Measurements from ENCODE around the gene SPO11. TPM values are rescaled to one million over a fixed set of nuclear protein-coding genes. Genes with fewer than 3 reads are reported as not detected.

SPO11 gene
- total and polyA plus RNA-seq, 7 donors: not detected

DNA sequence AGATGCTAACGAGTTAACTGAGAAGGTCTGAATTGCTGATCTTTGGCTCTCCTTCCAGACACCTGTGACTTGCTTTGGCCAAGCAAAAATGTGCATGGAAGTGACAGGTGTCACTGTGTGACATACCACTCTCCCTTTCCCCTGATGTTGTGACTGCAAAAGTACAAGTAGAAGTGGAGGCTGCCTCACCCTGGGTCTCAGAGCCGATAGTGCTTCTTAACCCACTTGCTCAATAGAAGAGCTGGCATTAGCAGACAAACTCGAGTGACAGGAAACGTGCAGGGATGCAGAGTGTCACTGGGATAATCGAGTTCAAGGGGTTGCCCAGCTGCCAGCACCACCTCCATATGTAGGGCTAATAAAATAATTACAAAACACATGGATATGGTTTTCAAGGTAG, 16.4 kb upstream of the SPO11 start:
- intact Hi-C loops (cut with DNase I): no loop called here
- Histone ChIP-seq H3K9me3 (no peaks in the 10 kb centered on the region), H3K4me3 (no peak overlapping the region), H3K4me1 (no peaks in the 10 kb centered on the region), H3K27ac (no peak overlapping the region), H3K27me3 (ENCODE audit: insufficient read depth in 3 of 3, low read length in 2 of 3) (peaks cover 0 to 18% (median 0%) of the 10 kb centered on the region in 3 donors), H3K36me3 (ENCODE audit: insufficient read depth in 1 of 2, low read depth in 1 of 2) (no peaks in the 10 kb centered on the region)
- 30 to 47% (median 30%) methylated on average over 5 of the region's 5 CpGs for WGBS, 3 donors
- ATAC-seq (no peak), DNase-seq (no peak)
- no peak for TF ChIP-seq CTCF (IDR thresholded peaks at IDR 0.05)

DNA sequence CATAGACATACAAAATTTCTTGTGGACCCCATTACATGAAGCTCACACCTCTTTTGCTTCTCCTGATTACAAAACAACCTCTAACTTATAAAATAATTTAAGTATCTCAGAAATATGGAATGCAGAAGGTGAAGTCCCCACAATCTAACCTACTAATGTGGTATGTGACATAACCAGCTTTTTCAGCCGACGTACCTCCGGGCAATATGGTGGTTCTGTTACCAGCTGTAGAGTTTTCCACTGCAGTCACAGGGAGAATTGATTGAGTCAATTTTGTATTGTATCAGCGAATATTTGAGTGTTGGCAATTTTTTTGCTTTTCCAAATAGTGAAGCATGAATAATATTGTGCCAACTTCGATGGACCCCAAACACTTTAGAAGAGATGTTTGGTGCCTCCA, 15.7 kb upstream of the SPO11 start:
- ATAC-seq (no peak), DNase-seq (no peak)
- no peaks in the 10 kb centered on the region for H3K4me1 ChIP-seq
- H3K4me3 ChIP-seq: no peak overlapping the region
- intact Hi-C loops (cut with DNase I): no loop called here
- 85 to 93% (median 86%) methylated on average over 5 of the region's 5 CpGs for WGBS, 3 donors
- peaks cover 0 to 18% (median 0%) of the 10 kb centered on the region in 3 donors for H3K27me3 ChIP-seq (ENCODE audit: insufficient read depth in 3 of 3, low read length in 2 of 3)
- no peaks in the 10 kb centered on the region for H3K9me3 ChIP-seq
- H3K27ac ChIP-seq: no peak overlapping the region
- H3K36me3 ChIP-seq (ENCODE audit: insufficient read depth in 1 of 2, low read depth in 1 of 2): no peaks in the 10 kb centered on the region
- TF ChIP-seq CTCF (IDR thresholded peaks at IDR 0.05): no peak

DNA sequence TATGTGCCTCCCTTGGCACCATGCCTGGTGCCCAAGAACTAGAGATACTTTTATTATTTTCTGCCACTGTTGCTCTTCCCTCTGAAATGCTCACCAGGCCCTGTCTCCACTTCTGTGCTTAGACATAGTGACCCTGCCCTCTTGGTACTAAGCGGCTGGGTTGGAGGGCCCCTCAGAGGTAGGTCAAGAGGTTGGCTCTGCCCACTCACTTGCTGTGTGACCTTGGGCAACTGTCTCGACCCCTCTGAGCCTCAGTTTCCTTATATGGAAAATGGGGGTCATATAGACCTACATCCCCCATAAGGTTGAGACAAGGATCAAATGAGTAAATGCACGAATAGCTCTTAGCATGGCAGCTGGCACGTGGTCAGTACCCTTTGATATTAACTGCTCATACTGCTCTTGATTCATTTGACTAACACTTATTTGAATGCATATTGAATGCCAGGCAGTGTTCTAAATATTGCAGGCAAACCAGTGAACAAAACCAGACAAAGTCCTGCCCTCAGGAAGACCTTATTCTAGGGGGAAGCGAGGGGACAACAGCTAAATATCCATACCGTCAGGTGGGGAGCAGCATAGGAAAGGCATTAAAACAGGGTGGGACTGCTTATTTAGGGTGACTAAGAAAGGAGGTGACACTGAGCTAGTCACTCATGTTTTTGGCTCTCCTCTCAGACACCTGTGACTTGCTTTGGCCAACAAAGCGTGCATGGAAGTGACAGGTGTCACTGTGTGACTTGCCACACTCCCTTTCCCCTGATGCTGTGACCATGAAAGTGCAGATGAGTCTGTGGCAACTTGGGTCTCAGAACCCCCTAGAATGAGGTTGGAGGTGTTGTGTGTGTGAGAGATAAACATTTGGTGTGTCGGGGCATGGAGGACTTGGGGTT, 14.3 kb upstream of the SPO11 start:
- 74 to 76% (median 75%) methylated on average over 8 of the region's 8 CpGs for WGBS, 3 donors
- intact Hi-C loops (cut with DNase I): no loop called here
- Histone ChIP-seq H3K4me3 (no peak overlapping the region), H3K27ac (no peak overlapping the region), H3K27me3 (ENCODE audit: insufficient read depth in 3 of 3, low read length in 2 of 3) (peaks cover 0 to 25% (median 0%) of the 10 kb centered on the region in 3 donors), H3K9me3 (no peaks in the 10 kb centered on the region), H3K36me3 (ENCODE audit: insufficient read depth in 1 of 2, low read depth in 1 of 2) (no peaks in the 10 kb centered on the region), H3K4me1 (no peaks in the 10 kb centered on the region)
- DNase-seq (no peak), ATAC-seq (no peak)
- no peak for TF ChIP-seq CTCF (IDR thresholded peaks at IDR 0.05)

DNA sequence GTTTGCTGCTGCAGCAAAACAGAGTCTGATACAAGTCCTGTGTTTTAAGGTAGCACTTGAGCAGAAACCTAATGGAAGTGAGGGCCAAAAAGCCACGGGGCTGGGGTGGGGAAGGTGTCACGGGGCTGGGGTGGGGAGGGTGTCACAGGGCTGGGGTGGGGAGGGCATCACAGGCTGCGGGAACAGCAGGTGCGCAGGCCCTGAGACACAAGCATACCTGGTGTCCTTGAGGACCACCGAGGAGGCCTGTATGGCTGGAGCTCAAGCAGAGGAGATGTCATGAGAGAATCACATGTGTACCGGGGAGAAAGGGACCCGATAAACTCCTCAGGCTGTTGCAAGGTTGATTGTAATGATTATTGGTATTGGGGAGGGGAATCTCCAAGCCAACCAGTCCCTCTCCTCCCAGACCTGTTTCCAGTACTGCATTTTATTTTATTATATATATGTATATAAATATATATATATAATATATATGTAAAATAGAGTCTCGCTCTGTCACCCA, 13.6 kb upstream of the SPO11 start:
- no peak for ATAC-seq
- TF ChIP-seq CTCF (IDR thresholded peaks at IDR 0.05): no peak

More for the DNA sequence above, 13.6 kb upstream of the SPO11 start:
- Histone ChIP-seq H3K27ac (no peak overlapping the region), H3K4me1 (no peaks in the 10 kb centered on the region), H3K36me3 (ENCODE audit: insufficient read depth in 1 of 2, low read depth in 1 of 2) (no peaks in the 10 kb centered on the region), H3K9me3 (no peaks in the 10 kb centered on the region), H3K27me3 (ENCODE audit: insufficient read depth in 3 of 3, low read length in 2 of 3) (peaks cover 0 to 22% (median 0%) of the 10 kb centered on the region in 3 donors), H3K4me3 (no peak overlapping the region)
- intact Hi-C loops (cut with DNase I): no loop called here
- DNase-seq: no peak
- 83 to 86% (median 85%) methylated on average over 8 of the region's 8 CpGs for WGBS, 3 donors

Data from psoas muscle (tissue), 8 donors.